Keratinocyte (primary cell): Measurements from ENCODE around the gene ANKS1B.

ENCODE experiments used
- CTCF ChIP-seq, 3 experiments: IDR thresholded peaks in 1 of 3; conservative IDR thresholded peaks in 1 of 3; optimal IDR thresholded peaks in 1 of 3; 2 replicates in 2 of 3; 3 replicates in 1 of 3; pipeline versions ENCODE3 to v1.5.1; 2011; ENCODE audit warnings: low read length in 3 of 3, mild to moderate bottlenecking in 3 of 3, moderate library complexity in 2 of 3, control low read depth in 1 of 3, inconsistent platforms in 1 of 3; ENCODE audit not compliant: insufficient read depth in 2 of 3; ENCODE audit errors: extremely low read depth in 1 of 3
- EZH2 ChIP-seq: IDR thresholded peaks from one replicate; pipeline ENCODE4 v1.6.1; 2012; ENCODE audit warnings: inconsistent platforms, mild to moderate bottlenecking, low read length, moderate library complexity

GRCh38 chr12:99389751-99390150 lies 595.0 kb downstream of the ANKS1B start:
- TF ChIP-seq CTCF (optimal IDR thresholded peaks at IDR 0.05 in 1 of 3, IDR thresholded peaks at IDR 0.05 in 1 of 3, conservative IDR thresholded peaks at IDR 0.05 in 1 of 3; ENCODE audit: extremely low read depth in 1 of 3, insufficient read depth in 2 of 3, low read length in 3 of 3) (no peak), EZH2 (no peak)
